Body of pancreas (tissue), 4 donors: Measurements from ENCODE around the gene CCDC80. TPM values are rescaled to one million over a fixed set of nuclear protein-coding genes. Genes with fewer than 3 reads are reported as not detected.

Experiments
- ATAC-seq: fragments of 150-250 bp; one replicate; pipeline ENCODE4 v1.9.1; 2016
- DNase-seq, 4 donors: peaks; one replicate each; pipeline ENCODE4 v3.0.0-alpha.2; 2019
- H3K27ac ChIP-seq, 4 donors: fragments of 200-600 bp; sonication (generic); 1 replicate in 3 of 4; 2 replicates in 1 of 4; pipeline versions ENCODE4 v1.5.1 to v1.6.1; 2016 to 2019; ENCODE audit warnings: mild to moderate bottlenecking in 1 of 4, mixed read lengths in 1 of 4, moderate library complexity in 1 of 4
- H3K27me3 ChIP-seq, 2 donors: fragments of 200-600 bp; sonication (generic); one replicate each; pipeline ENCODE4 v1.6.0; 2016; ENCODE audit warnings: mild to moderate bottlenecking in 1 of 2
- H3K36me3 ChIP-seq, 2 donors: fragments of 200-600 bp; sonication (generic); replicated peaks in 1 of 2; 2 replicates each; pipeline ENCODE4 v1.5.1; 2016; ENCODE audit warnings: low read depth in 2 of 2; ENCODE audit not compliant: insufficient read depth in 1 of 2
- H3K4me1 ChIP-seq: fragments of 200-600 bp; sonication (generic); one replicate; pipeline ENCODE4 v1.6.0; 2016
- H3K4me3 ChIP-seq, 2 donors: fragments of 200-600 bp; sonication (generic); 1 replicate in 1 of 2; 2 replicates in 1 of 2; pipeline ENCODE4 v1.5.1; 2016 to 2019
- H3K9me3 ChIP-seq, 3 donors: fragments of 200-600 bp; sonication (generic); 1 replicate in 2 of 3; 2 replicates in 1 of 3; pipeline ENCODE4 v1.5.1; 2016
- POLR2A ChIP-seq, 3 donors: fragments of 450-650 bp; IDR thresholded peaks; one replicate each; pipeline ENCODE4 v1.6.1; 2016; ENCODE audit warnings: antibody characterized with exemption in 3 of 3, mild to moderate bottlenecking in 2 of 3
- WGBS, 2 donors: methylation state at CpG; one replicate each; pipeline ENCODE4 v1.1.5; 2017; 5-methylcytosine and 5-hydroxymethylcytosine counted together
- intact Hi-C: fragments of 100-400 bp; cut with DNase I; formaldehyde crosslinking; loops from one replicate; pipeline ENCODE4 v1.15.1; 2023
- total RNA-seq, 2 donors: library from RNA; depleted of rRNA; stranded (reverse); fragments of >200 nt; gene quantifications; one replicate each; pipeline ENCODE4 v1.1.0, GENCODE V29; 2016
- TF ChIP-seq, protein P1 (sequence below), 7 experiments: fragments of 450-650 bp in 4 of 7; fragments of 200-600 bp in 3 of 7; sonication (generic) in 3 of 7; IDR thresholded peaks; one replicate each; pipeline ENCODE4 v1.5.1; 2016 to 2019; ENCODE audit warnings: antibody characterized with exemption in 7 of 7

CCDC80 gene
- total RNA-seq = 10 to 100 TPM; 17.4 to 25.1 TPM

DNA sequence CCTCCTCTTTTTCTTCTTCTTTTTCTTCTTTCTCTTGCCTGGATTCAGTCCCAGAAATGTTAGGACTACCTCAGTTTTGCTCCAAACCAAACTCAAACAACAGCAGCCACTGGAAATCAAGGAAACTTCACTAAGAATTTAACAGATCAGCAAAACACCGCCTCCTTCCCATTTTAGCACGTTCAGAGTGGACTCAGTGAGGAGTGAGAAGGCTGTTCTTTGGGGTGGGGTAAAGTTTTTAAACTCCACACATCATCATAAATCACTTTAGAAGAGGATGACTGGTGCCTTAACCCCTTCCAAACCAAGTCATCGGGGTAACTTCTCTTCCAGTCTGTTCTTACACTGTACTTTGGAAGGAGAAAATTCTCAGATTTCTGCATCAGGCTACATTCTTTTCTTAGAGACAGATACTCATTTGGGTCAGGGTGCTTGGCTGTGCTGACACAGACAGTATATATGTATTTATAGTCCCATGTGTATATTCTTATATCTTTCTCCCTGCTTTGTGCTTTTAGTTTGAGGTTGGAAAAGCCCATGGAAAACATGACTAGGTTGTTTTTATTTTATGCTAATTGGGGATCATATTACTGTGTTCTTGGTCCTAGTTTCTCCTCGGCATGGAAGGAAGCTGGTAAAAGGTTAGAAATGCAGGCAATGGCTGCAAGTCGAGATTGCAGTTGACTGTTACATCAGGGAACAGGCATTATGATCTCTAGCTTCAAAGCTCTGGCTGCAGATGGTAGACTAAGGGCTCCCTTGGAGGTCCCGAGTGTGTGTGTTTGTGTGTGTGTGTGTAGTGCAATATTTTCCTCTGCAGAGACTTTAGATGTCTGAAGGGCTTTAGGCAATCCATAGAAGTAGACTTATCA, at the start of gene CCDC80:
Gene CCDC80, minus strand, starts transcription at position 214 of the 872 bp plus-strand sequence. CDS start 1,238 bp downstream, outside the sequence.
- intact Hi-C loops = loop anchor here (10.0 kb wide), 1 partner anchor 334 kb away; the partner anchor contains the start of gene CD200R1
- H3K36me3 ChIP-seq = no peaks in the 10 kb centered on the region
- TF ChIP-seq POLR2A (IDR thresholded peaks at IDR 0.05) = peak; percentile 58 to 95 (median 86)
- TF ChIP-seq, protein P1, sequence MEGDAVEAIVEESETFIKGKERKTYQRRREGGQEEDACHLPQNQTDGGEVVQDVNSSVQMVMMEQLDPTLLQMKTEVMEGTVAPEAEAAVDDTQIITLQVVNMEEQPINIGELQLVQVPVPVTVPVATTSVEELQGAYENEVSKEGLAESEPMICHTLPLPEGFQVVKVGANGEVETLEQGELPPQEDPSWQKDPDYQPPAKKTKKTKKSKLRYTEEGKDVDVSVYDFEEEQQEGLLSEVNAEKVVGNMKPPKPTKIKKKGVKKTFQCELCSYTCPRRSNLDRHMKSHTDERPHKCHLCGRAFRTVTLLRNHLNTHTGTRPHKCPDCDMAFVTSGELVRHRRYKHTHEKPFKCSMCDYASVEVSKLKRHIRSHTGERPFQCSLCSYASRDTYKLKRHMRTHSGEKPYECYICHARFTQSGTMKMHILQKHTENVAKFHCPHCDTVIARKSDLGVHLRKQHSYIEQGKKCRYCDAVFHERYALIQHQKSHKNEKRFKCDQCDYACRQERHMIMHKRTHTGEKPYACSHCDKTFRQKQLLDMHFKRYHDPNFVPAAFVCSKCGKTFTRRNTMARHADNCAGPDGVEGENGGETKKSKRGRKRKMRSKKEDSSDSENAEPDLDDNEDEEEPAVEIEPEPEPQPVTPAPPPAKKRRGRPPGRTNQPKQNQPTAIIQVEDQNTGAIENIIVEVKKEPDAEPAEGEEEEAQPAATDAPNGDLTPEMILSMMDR (IDR thresholded peaks at IDR 0.05) = no peak
- no peaks in the 10 kb centered on the region for H3K9me3 ChIP-seq
- H3K27ac ChIP-seq = peak within 1 kb of the TSS in 3 of 4 donors; percentile 52 to 62 (median 52)
- H3K4me1 ChIP-seq = peaks cover 13% of the 10 kb centered on the region
- ATAC-seq (peak; percentile 71), DNase-seq (peak in 1 of 4 donors; percentile 19)
- 3 to 7% methylated on average over 6 of the region's 6 CpGs for WGBS, 2 donors
- no peak within 1 kb of the TSS for H3K4me3 ChIP-seq
- no peaks in the 10 kb centered on the region for H3K27me3 ChIP-seq

DNA sequence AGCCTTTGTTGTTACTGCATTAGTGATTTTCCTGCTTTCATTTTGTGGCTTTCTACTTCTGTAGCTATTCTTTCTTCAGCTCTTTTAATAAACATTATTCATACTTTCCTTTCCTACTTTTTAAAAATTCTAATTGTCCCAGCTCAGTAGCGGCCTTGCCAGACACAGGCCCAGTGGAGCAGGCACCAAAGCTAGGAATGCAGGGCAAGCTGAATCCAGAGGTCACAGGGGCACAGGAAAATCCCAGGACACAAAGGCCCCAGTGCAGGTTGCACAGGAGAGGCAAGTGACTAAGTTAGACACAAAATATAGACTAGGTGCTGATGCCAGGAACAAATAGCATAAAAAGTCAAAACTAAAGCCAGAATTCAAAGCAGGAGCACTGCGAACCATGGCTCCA, 49.0 kb upstream of the CCDC80 start:
- ATAC-seq = no peak
- Histone ChIP-seq H3K27me3 (no peaks in the 10 kb centered on the region), H3K27ac (no peak overlapping the region), H3K4me1 (no peaks in the 10 kb centered on the region), H3K4me3 (no peak overlapping the region), H3K36me3 (no peaks in the 10 kb centered on the region), H3K9me3 (no peaks in the 10 kb centered on the region)
- no peak for DNase-seq
- WGBS, 2 donors = 80 to 82% methylated on average over 2 of the region's 2 CpGs
- intact Hi-C loops = no loop called here
- TF ChIP-seq POLR2A (IDR thresholded peaks at IDR 0.05) = no peak
- TF ChIP-seq, protein P1 (IDR thresholded peaks at IDR 0.05) = no peak

GRCh38 chr3:112689385-112689784, 48.4 kb upstream of the CCDC80 start:
- Histone ChIP-seq H3K9me3 (no peaks in the 10 kb centered on the region), H3K36me3 (no peaks in the 10 kb centered on the region), H3K4me3 (no peak overlapping the region), H3K27ac (no peak overlapping the region), H3K4me1 (no peaks in the 10 kb centered on the region), H3K27me3 (no peaks in the 10 kb centered on the region)
- 50 to 53% methylated on average over 1 of the region's 1 CpG for WGBS, 2 donors
- intact Hi-C loops = no loop called here
- TF ChIP-seq, protein P1 (IDR thresholded peaks at IDR 0.05) = no peak
- TF ChIP-seq POLR2A (IDR thresholded peaks at IDR 0.05) = no peak
- ATAC-seq (no peak), DNase-seq (no peak)

DNA sequence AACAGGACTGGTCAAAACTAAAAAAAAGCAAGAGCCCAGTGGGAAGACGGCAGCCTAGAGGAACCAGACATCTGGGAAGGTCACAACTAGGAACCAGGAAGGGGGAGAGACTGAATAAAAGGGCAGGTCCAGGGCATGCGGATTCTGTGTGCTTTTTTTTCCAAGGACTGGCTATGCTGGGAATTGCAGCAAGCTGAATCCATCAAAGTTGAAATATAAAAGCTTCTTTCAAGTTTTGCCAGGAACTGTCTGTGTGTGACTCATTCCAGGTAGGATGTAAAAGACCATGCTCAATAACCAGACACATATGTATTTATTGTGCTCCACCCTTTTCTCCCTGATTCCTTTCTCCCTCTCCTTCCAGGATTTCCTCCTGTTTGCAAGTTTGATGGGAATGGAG, 47.9 kb upstream of the CCDC80 start:
- WGBS, 2 donors = 32 to 36% methylated on average over 2 of the region's 2 CpGs
- Histone ChIP-seq H3K27ac (no peak overlapping the region), H3K4me3 (no peak overlapping the region), H3K36me3 (no peaks in the 10 kb centered on the region), H3K27me3 (no peaks in the 10 kb centered on the region), H3K4me1 (no peaks in the 10 kb centered on the region), H3K9me3 (no peaks in the 10 kb centered on the region)
- DNase-seq (no peak), ATAC-seq (no peak)
- TF ChIP-seq, protein P1 (IDR thresholded peaks at IDR 0.05) = no peak
- no peak for TF ChIP-seq POLR2A (IDR thresholded peaks at IDR 0.05)
- intact Hi-C loops = no loop called here
